Ascending aorta (tissue), 2 donors: ENCODE data around the gene ARHGAP15. TPM values are rescaled to one million over a fixed set of nuclear protein-coding genes. Genes with fewer than 3 reads are reported as not detected.

Experiments used
- DNase-seq, 2 donors: peaks; one replicate each; pipeline ENCODE4 v3.0.0-alpha.2; 2019; ENCODE audit warnings: low spot score in 2 of 2
- H3K27ac ChIP-seq, 2 donors: fragments of 200-600 bp; sonication (generic); one replicate each; pipeline ENCODE4 v1.5.1; 2016 to 2017; ENCODE audit warnings: mild to moderate bottlenecking in 1 of 2
- H3K27me3 ChIP-seq: fragments of 200-600 bp; sonication (generic); one replicate; pipeline ENCODE4 v1.5.1; 2017
- H3K36me3 ChIP-seq, 2 donors: fragments of 200-600 bp; sonication (generic); one replicate each; pipeline ENCODE4 v1.5.1; 2016
- H3K4me1 ChIP-seq, 2 donors: fragments of 200-600 bp; sonication (generic); one replicate each; pipeline ENCODE4 v1.5.1; 2016 to 2017; ENCODE audit warnings: mild to moderate bottlenecking in 1 of 2
- H3K4me3 ChIP-seq, 2 donors: fragments of 200-600 bp; sonication (generic); one replicate each; pipeline ENCODE4 v1.5.1; 2016 to 2017; ENCODE audit warnings: mild to moderate bottlenecking in 1 of 2
- H3K9me3 ChIP-seq, 2 donors: fragments of 200-600 bp; sonication (generic); one replicate each; pipeline ENCODE4 v1.5.1; 2016
- CTCF ChIP-seq, 3 experiments: fragments of 200-600 bp in 2 of 3; fragments of 450-650 bp in 1 of 3; sonication (generic) in 2 of 3; IDR thresholded peaks; one replicate each; pipeline ENCODE4 v1.5.1; 2016 to 2019; ENCODE audit warnings: antibody characterized with exemption in 3 of 3, mild to moderate bottlenecking in 1 of 3, moderate library complexity in 1 of 3
- intact Hi-C: fragments of 100-400 bp; cut with DNase I; formaldehyde crosslinking; loops from one replicate; pipeline ENCODE4 v1.15.1; 2023
- total RNA-seq: library from RNA; depleted of rRNA; stranded (reverse); fragments of >200 nt; gene quantifications from one replicate; pipeline ENCODE4 v1.1.0, GENCODE V29; 2016

The ARHGAP15 gene
- total RNA-seq, 1 donor from 2014 or later: 1.4 TPM

GRCh38 chr2:143279672-143280071, 150.5 kb downstream of the ARHGAP15 start:
- Histone ChIP-seq H3K4me3 (no peak overlapping the region), H3K36me3 (no peaks in the 10 kb centered on the region), H3K4me1 (no peaks in the 10 kb centered on the region), H3K9me3 (no peaks in the 10 kb centered on the region), H3K27ac (no peak overlapping the region), H3K27me3 (no peaks in the 10 kb centered on the region)
- intact Hi-C loops: no loop called here
- no peak for TF ChIP-seq CTCF (IDR thresholded peaks at IDR 0.05)
- no peak for DNase-seq

GRCh38 chr2:143280097-143280757, 151.0 kb downstream of the ARHGAP15 start:
- Histone ChIP-seq H3K4me1 (no peaks in the 10 kb centered on the region), H3K9me3 (no peaks in the 10 kb centered on the region), H3K27ac (no peak overlapping the region), H3K27me3 (no peaks in the 10 kb centered on the region), H3K4me3 (no peak overlapping the region), H3K36me3 (no peaks in the 10 kb centered on the region)
- intact Hi-C loops: no loop called here
- no peak for DNase-seq
- TF ChIP-seq CTCF (IDR thresholded peaks at IDR 0.05): no peak

- Histone ChIP-seq H3K9me3 (no peaks in the 10 kb centered on the region), H3K4me3 (no peak overlapping the region), H3K27me3 (no peaks in the 10 kb centered on the region), H3K36me3 (no peaks in the 10 kb centered on the region), H3K4me1 (no peaks in the 10 kb centered on the region), H3K27ac (no peak overlapping the region)
- no peak for DNase-seq
- no peak for TF ChIP-seq CTCF (IDR thresholded peaks at IDR 0.05)
- intact Hi-C loops: no loop called here
Measured at GRCh38 chr2:143282684-143283083, 153.5 kb downstream of the ARHGAP15 start.

- no peak overlapping the region for H3K27ac ChIP-seq
- peak in 1 of 3 experiments; percentile 40 for TF ChIP-seq CTCF (IDR thresholded peaks at IDR 0.05)
- H3K4me3 ChIP-seq: no peak overlapping the region
- H3K9me3 ChIP-seq: no peaks in the 10 kb centered on the region
- H3K27me3 ChIP-seq: no peaks in the 10 kb centered on the region
- H3K4me1 ChIP-seq: no peaks in the 10 kb centered on the region
- H3K36me3 ChIP-seq: no peaks in the 10 kb centered on the region
- intact Hi-C loops: no loop called here
- DNase-seq: no peak
Measured at GRCh38 chr2:143284087-143284675, 155.0 kb downstream of the ARHGAP15 start.

GRCh38 chr2:143289025-143289424, 159.8 kb downstream of the ARHGAP15 start:
- no peak overlapping the region for H3K27ac ChIP-seq

More at GRCh38 chr2:143289025-143289424, 159.8 kb downstream of the ARHGAP15 start:
- Histone ChIP-seq H3K27me3 (no peaks in the 10 kb centered on the region), H3K4me3 (no peak overlapping the region), H3K9me3 (no peaks in the 10 kb centered on the region), H3K4me1 (no peaks in the 10 kb centered on the region), H3K36me3 (no peaks in the 10 kb centered on the region)
- no peak for DNase-seq
- intact Hi-C loops: no loop called here
- TF ChIP-seq CTCF (IDR thresholded peaks at IDR 0.05): no peak
